Activated naive CD8-positive, alpha-beta T cell treated with anti-CD3 and anti-CD28 coated beads for 36 hours (primary cell): ENCODE results near the gene WNT8B. TPM values are rescaled to one million over a fixed set of nuclear protein-coding genes. Genes with fewer than 3 reads are reported as not detected.

Experiments used
- DNase-seq: peaks from one replicate; pipeline ENCODE4 v3.0.0; 2021
- H3K27ac Mint-ChIP-seq: one replicate; pipeline ENCODE4 v1.8.0; 2022; ENCODE audit warnings: mild to moderate bottlenecking, moderate library complexity, mixed read lengths
- H3K27me3 Mint-ChIP-seq: one replicate; pipeline ENCODE4 v1.8.0; 2022; ENCODE audit warnings: mild to moderate bottlenecking, mixed read lengths
- H3K36me3 Mint-ChIP-seq: one replicate; pipeline ENCODE4 v1.8.0; 2021; ENCODE audit warnings: mild to moderate bottlenecking, mixed read lengths
- H3K4me1 Mint-ChIP-seq: one replicate; pipeline ENCODE4 v1.8.0; 2021; ENCODE audit warnings: mixed read lengths
- H3K4me3 Mint-ChIP-seq: one replicate; pipeline ENCODE4 v1.8.0; 2022; ENCODE audit warnings: mild to moderate bottlenecking, moderate library complexity, mixed read lengths
- H3K9me3 Mint-ChIP-seq: one replicate; pipeline ENCODE4 v1.8.0; 2022; ENCODE audit warnings: mixed read lengths
- total RNA-seq, 2 experiments: library from RNA; stranded (reverse); gene quantifications; one replicate each; pipeline ENCODE4 v1.2.3, GENCODE V29; 2021

The WNT8B gene
- total RNA-seq, 2 experiments from 2014 or later: 0.16 TPM; not detected in 1

- H3K27ac Mint-ChIP-seq: no peak overlapping the region
- no peaks in the 10 kb centered on the region for H3K36me3 Mint-ChIP-seq
- peaks cover 7% of the 10 kb centered on the region for H3K4me1 Mint-ChIP-seq
- no peaks in the 10 kb centered on the region for H3K9me3 Mint-ChIP-seq
- peaks cover 25% of the 10 kb centered on the region for H3K27me3 Mint-ChIP-seq
- no peak for DNase-seq
- no peak overlapping the region for H3K4me3 Mint-ChIP-seq
These were observed 15.2 kb downstream of the WNT8B start for GRCh38 chr10:100477970-100478369.

- no peak overlapping the region for H3K27ac Mint-ChIP-seq
- no peak for DNase-seq
- H3K4me3 Mint-ChIP-seq: no peak overlapping the region
- H3K9me3 Mint-ChIP-seq: no peaks in the 10 kb centered on the region
- H3K27me3 Mint-ChIP-seq: peaks cover 25% of the 10 kb centered on the region
- H3K36me3 Mint-ChIP-seq: no peaks in the 10 kb centered on the region
- H3K4me1 Mint-ChIP-seq: peaks cover 9% of the 10 kb centered on the region
These were observed 16.2 kb downstream of the WNT8B start for GRCh38 chr10:100479037-100479436.

- no peak overlapping the region for H3K27ac Mint-ChIP-seq
These were observed 17.2 kb downstream of the WNT8B start for GRCh38 chr10:100480002-100480401.

GRCh38 chr10:100481462-100482081 lies 18.8 kb downstream of the WNT8B start:
- no peaks in the 10 kb centered on the region for H3K9me3 Mint-ChIP-seq
- H3K27ac Mint-ChIP-seq: no peak overlapping the region
- no peaks in the 10 kb centered on the region for H3K36me3 Mint-ChIP-seq
- H3K27me3 Mint-ChIP-seq: peaks cover 25% of the 10 kb centered on the region
- peaks cover 9% of the 10 kb centered on the region for H3K4me1 Mint-ChIP-seq
- peak overlapping the region; percentile 77 for H3K4me3 Mint-ChIP-seq
- peak; percentile 86 for DNase-seq

More at GRCh38 chr10:100480002-100480401, 17.2 kb downstream of the WNT8B start:
- H3K27me3 Mint-ChIP-seq: peaks cover 25% of the 10 kb centered on the region
- H3K4me3 Mint-ChIP-seq: no peak overlapping the region
- no peaks in the 10 kb centered on the region for H3K9me3 Mint-ChIP-seq
- H3K36me3 Mint-ChIP-seq: no peaks in the 10 kb centered on the region
- H3K4me1 Mint-ChIP-seq: peaks cover 9% of the 10 kb centered on the region
- no peak for DNase-seq

GRCh38 chr10:100482181-100482833 lies 19.5 kb downstream of the WNT8B start:
- peak overlapping the region; percentile 77 for H3K4me3 Mint-ChIP-seq
- H3K4me1 Mint-ChIP-seq: peaks cover 9% of the 10 kb centered on the region
- peak; percentile 71 for DNase-seq
- peaks cover 25% of the 10 kb centered on the region for H3K27me3 Mint-ChIP-seq
- no peaks in the 10 kb centered on the region for H3K36me3 Mint-ChIP-seq
- H3K9me3 Mint-ChIP-seq: no peaks in the 10 kb centered on the region
- H3K27ac Mint-ChIP-seq: no peak overlapping the region

- no peak for DNase-seq
- H3K9me3 Mint-ChIP-seq: no peaks in the 10 kb centered on the region
- no peak overlapping the region for H3K27ac Mint-ChIP-seq
- H3K4me3 Mint-ChIP-seq: peak overlapping the region; percentile 26
- peaks cover 9% of the 10 kb centered on the region for H3K4me1 Mint-ChIP-seq
- H3K27me3 Mint-ChIP-seq: peaks cover 25% of the 10 kb centered on the region
- no peaks in the 10 kb centered on the region for H3K36me3 Mint-ChIP-seq
These were observed 20.0 kb downstream of the WNT8B start for GRCh38 chr10:100482834-100483185.

GRCh38 chr10:100483876-100484666 lies 21.3 kb downstream of the WNT8B start:
- Mint-ChIP-seq H3K9me3 (no peaks in the 10 kb centered on the region), H3K4me1 (peaks cover 9% of the 10 kb centered on the region), H3K27ac (no peak overlapping the region), H3K36me3 (peaks cover under 1% of the 10 kb centered on the region), H3K27me3 (peaks cover 20% of the 10 kb centered on the region), H3K4me3 (no peak overlapping the region)
- DNase-seq: no peak

GRCh38 chr10:100485366-100485765 lies 22.6 kb downstream of the WNT8B start:
- no peak overlapping the region for H3K4me3 Mint-ChIP-seq
- H3K36me3 Mint-ChIP-seq: peaks cover 6% of the 10 kb centered on the region
- peaks cover 10% of the 10 kb centered on the region for H3K27me3 Mint-ChIP-seq

GRCh38 chr10:100485801-100486495 lies 23.1 kb downstream of the WNT8B start:
- Mint-ChIP-seq H3K9me3 (no peaks in the 10 kb centered on the region), H3K27me3 (peaks cover 4% of the 10 kb centered on the region), H3K4me3 (no peak overlapping the region), H3K27ac (no peak overlapping the region), H3K4me1 (peaks cover 9% of the 10 kb centered on the region), H3K36me3 (peaks cover 6% of the 10 kb centered on the region)
- DNase-seq: no peak

More at GRCh38 chr10:100485366-100485765, 22.6 kb downstream of the WNT8B start:
- H3K4me1 Mint-ChIP-seq: peaks cover 9% of the 10 kb centered on the region
- no peak for DNase-seq
- H3K27ac Mint-ChIP-seq: no peak overlapping the region
- H3K9me3 Mint-ChIP-seq: no peaks in the 10 kb centered on the region

GRCh38 chr10:100487529-100487928 lies 24.7 kb downstream of the WNT8B start:
- no peaks in the 10 kb centered on the region for H3K9me3 Mint-ChIP-seq
- no peak overlapping the region for H3K4me3 Mint-ChIP-seq
- H3K27me3 Mint-ChIP-seq: no peaks in the 10 kb centered on the region
- peaks cover 6% of the 10 kb centered on the region for H3K36me3 Mint-ChIP-seq
- DNase-seq: no peak
- H3K4me1 Mint-ChIP-seq: peaks cover 4% of the 10 kb centered on the region
- no peak overlapping the region for H3K27ac Mint-ChIP-seq

GRCh38 chr10:100489396-100489795 lies 26.6 kb downstream of the WNT8B start:
- H3K9me3 Mint-ChIP-seq: no peaks in the 10 kb centered on the region
- peaks cover 2% of the 10 kb centered on the region for H3K4me1 Mint-ChIP-seq
- no peak for DNase-seq
- no peaks in the 10 kb centered on the region for H3K27me3 Mint-ChIP-seq
- no peak overlapping the region for H3K4me3 Mint-ChIP-seq
- no peak overlapping the region for H3K27ac Mint-ChIP-seq
- peaks cover 12% of the 10 kb centered on the region for H3K36me3 Mint-ChIP-seq

- H3K4me1 Mint-ChIP-seq: peaks cover 2% of the 10 kb centered on the region
- no peak for DNase-seq
- H3K36me3 Mint-ChIP-seq: peaks cover 15% of the 10 kb centered on the region
- no peaks in the 10 kb centered on the region for H3K27me3 Mint-ChIP-seq
- H3K27ac Mint-ChIP-seq: no peak overlapping the region
- H3K9me3 Mint-ChIP-seq: no peaks in the 10 kb centered on the region
- H3K4me3 Mint-ChIP-seq: no peak overlapping the region
These were observed 27.7 kb downstream of the WNT8B start for GRCh38 chr10:100490531-100490930.

- no peak overlapping the region for H3K4me3 Mint-ChIP-seq
- H3K4me1 Mint-ChIP-seq: peaks cover 28% of the 10 kb centered on the region
- peak overlapping the region; percentile 57 for H3K27ac Mint-ChIP-seq
- no peaks in the 10 kb centered on the region for H3K27me3 Mint-ChIP-seq
- H3K36me3 Mint-ChIP-seq: peaks cover 32% of the 10 kb centered on the region
- H3K9me3 Mint-ChIP-seq: no peaks in the 10 kb centered on the region
- peak; percentile 45 for DNase-seq
These were observed 33.8 kb downstream of the WNT8B start for GRCh38 chr10:100496567-100496966.

GRCh38 chr10:100498059-100498458 lies 35.2 kb downstream of the WNT8B start:
- Mint-ChIP-seq H3K9me3 (no peaks in the 10 kb centered on the region), H3K27me3 (no peaks in the 10 kb centered on the region), H3K27ac (no peak overlapping the region), H3K4me3 (no peak overlapping the region), H3K4me1 (peaks cover 28% of the 10 kb centered on the region), H3K36me3 (peaks cover 37% of the 10 kb centered on the region)
- DNase-seq: no peak

GRCh38 chr10:100501423-100501822 lies 38.6 kb downstream of the WNT8B start:
- Mint-ChIP-seq H3K36me3 (peaks cover 35% of the 10 kb centered on the region), H3K4me1 (peaks cover 22% of the 10 kb centered on the region), H3K27me3 (no peaks in the 10 kb centered on the region), H3K4me3 (no peak overlapping the region), H3K27ac (no peak overlapping the region), H3K9me3 (no peaks in the 10 kb centered on the region)
- no peak for DNase-seq
